ENCODE measurements around the gene BTN1A1. TPM values are rescaled to one million over a fixed set of nuclear protein-coding genes. Genes with fewer than 3 reads are reported as not detected.
A peak's percentile ranks its signal among the peaks of the same experiment; 100 is the strongest.
"Not testable (repeated sequence)": the region's sequence is repeated elsewhere in the genome, so short reads cannot be mapped to it uniquely, and the experiment has no call there.

BTN1A1 gene
- total RNA-seq, 6 donors from 2014 or later: not detected

GRCh38 chr6:26521600-26522391 is 21.7 kb downstream of the BTN1A1 start:
- peak overlapping the region; percentile 96 to 100 (median 97) for H3K27ac ChIP-seq
- peak in 2 of 4 donors; percentile 52 to 75 for TF ChIP-seq POLR2A (IDR thresholded peaks at IDR 0.05)
- TF ChIP-seq POLR2AphosphoS5 (IDR thresholded peaks at IDR 0.05): peak; percentile 18 to 56
- TF ChIP-seq EP300 (IDR thresholded peaks at IDR 0.05): no peak
- peak in 5 of 6 experiments; percentile 46 to 61 (median 48) for TF ChIP-seq CTCF (IDR thresholded peaks at IDR 0.05)
- H3K9me3 ChIP-seq: no peaks in the 10 kb centered on the region
- ATAC-seq (ENCODE audit: low FRiP score in 2 of 2): peak; percentile 95 to 96
- H3K36me3 ChIP-seq: no peaks in the 10 kb centered on the region
- H3K4me3 ChIP-seq: peak overlapping the region; percentile 42 to 64 (median 53)
- peaks cover 4 to 19% (median 14%) of the 10 kb centered on the region in 4 donors for H3K4me1 ChIP-seq
- 7 to 10% methylated on average over 23 to 62 of the region's 74 CpGs for WGBS, 2 donors
- H3K27me3 ChIP-seq: no peaks in the 10 kb centered on the region
- peak; percentile 90 to 96 for DNase-seq

GRCh38 chr6:26522486-26523228 is 22.6 kb downstream of the BTN1A1 start:
- Histone ChIP-seq H3K4me3 (peak overlapping the region in 3 of 4 donors; percentile 46 to 64 (median 60)), H3K27ac (peak overlapping the region; percentile 96 to 100 (median 97))
- 66 to 71% methylated on average over 11 of the region's 11 CpGs for WGBS, 2 donors

GRCh38 chr6:26524314-26524713 is 24.2 kb downstream of the BTN1A1 start:
- not testable (repeated sequence) for H3K27ac ChIP-seq; H3K4me3 ChIP-seq; DNase-seq; H3K36me3 ChIP-seq; H3K27me3 ChIP-seq; H3K9me3 ChIP-seq; ATAC-seq (ENCODE audit: low FRiP score in 2 of 2)
- peaks cover 4 to 19% (median 14%) of the 10 kb centered on the region in 4 donors for H3K4me1 ChIP-seq
- 89 to 93% methylated on average over 2 of the region's 2 CpGs for WGBS, 2 donors

More at GRCh38 chr6:26522486-26523228, 22.6 kb downstream of the BTN1A1 start:
- peaks cover 4 to 19% (median 14%) of the 10 kb centered on the region in 4 donors for H3K4me1 ChIP-seq
- H3K27me3 ChIP-seq; H3K9me3 ChIP-seq; DNase-seq; H3K36me3 ChIP-seq; ATAC-seq (ENCODE audit: low FRiP score in 2 of 2): not testable (repeated sequence)

GRCh38 chr6:26524722-26525370 is 24.7 kb downstream of the BTN1A1 start:
- Histone ChIP-seq H3K36me3 (no peaks in the 10 kb centered on the region), H3K27ac (no peak overlapping the region), H3K4me3 (no peak overlapping the region), H3K9me3 (no peaks in the 10 kb centered on the region), H3K27me3 (no peaks in the 10 kb centered on the region), H3K4me1 (peaks cover 4 to 19% (median 14%) of the 10 kb centered on the region in 4 donors)
- no peak for TF ChIP-seq EP300 (IDR thresholded peaks at IDR 0.05)
- no peak for TF ChIP-seq POLR2A (IDR thresholded peaks at IDR 0.05)
- TF ChIP-seq POLR2AphosphoS5 (IDR thresholded peaks at IDR 0.05): no peak
- no peak for TF ChIP-seq CTCF (IDR thresholded peaks at IDR 0.05)
- ATAC-seq (ENCODE audit: low FRiP score in 2 of 2) (no peak), DNase-seq (no peak)
- 82 to 83% methylated on average over 7 of the region's 7 CpGs for WGBS, 2 donors

GRCh38 chr6:26525838-26526237 is 25.7 kb downstream of the BTN1A1 start:
- DNase-seq (no peak), ATAC-seq (ENCODE audit: low FRiP score in 2 of 2) (no peak)
- Histone ChIP-seq H3K4me1 (peaks cover 0 to 14% (median 10%) of the 10 kb centered on the region in 4 donors), H3K9me3 (no peaks in the 10 kb centered on the region), H3K27ac (no peak overlapping the region), H3K27me3 (no peaks in the 10 kb centered on the region), H3K36me3 (no peaks in the 10 kb centered on the region), H3K4me3 (no peak overlapping the region)
- no peak for TF ChIP-seq CTCF (IDR thresholded peaks at IDR 0.05)
- no peak for TF ChIP-seq POLR2AphosphoS5 (IDR thresholded peaks at IDR 0.05)
- no peak for TF ChIP-seq POLR2A (IDR thresholded peaks at IDR 0.05)
- no peak for TF ChIP-seq EP300 (IDR thresholded peaks at IDR 0.05)
- 63 to 67% methylated on average over 2 of the region's 2 CpGs for WGBS, 2 donors

Data from upper lobe of left lung (tissue), 6 donors.